NCI-H2107 (cell line): ENCODE results near the gene IL16.

ENCODE experiments used
- DNase-seq: peaks from one replicate; lab custom pipeline; 2025; lab: John Stamatoyannopoulos, UW

Gene IL16

DNA sequence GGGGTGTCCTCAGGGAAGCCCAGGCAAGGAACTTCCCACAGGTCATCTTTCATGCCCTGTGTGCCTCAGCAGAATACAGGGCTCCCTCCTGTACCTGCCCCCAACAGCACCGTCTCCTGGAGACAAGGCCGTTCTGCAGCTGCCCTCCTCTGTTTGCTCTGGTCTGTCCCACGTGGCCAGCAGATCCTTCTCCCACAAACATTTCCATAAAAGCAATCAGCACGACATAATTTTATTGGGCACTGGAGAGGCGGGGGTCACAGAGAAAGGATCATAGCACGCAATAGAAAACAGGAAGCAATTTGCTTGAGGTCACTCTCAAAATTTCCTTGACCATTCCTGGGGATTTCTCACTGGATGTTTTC lies 97.8 kb downstream of the IL16 start:
- DNase-seq, result no peak

DNA sequence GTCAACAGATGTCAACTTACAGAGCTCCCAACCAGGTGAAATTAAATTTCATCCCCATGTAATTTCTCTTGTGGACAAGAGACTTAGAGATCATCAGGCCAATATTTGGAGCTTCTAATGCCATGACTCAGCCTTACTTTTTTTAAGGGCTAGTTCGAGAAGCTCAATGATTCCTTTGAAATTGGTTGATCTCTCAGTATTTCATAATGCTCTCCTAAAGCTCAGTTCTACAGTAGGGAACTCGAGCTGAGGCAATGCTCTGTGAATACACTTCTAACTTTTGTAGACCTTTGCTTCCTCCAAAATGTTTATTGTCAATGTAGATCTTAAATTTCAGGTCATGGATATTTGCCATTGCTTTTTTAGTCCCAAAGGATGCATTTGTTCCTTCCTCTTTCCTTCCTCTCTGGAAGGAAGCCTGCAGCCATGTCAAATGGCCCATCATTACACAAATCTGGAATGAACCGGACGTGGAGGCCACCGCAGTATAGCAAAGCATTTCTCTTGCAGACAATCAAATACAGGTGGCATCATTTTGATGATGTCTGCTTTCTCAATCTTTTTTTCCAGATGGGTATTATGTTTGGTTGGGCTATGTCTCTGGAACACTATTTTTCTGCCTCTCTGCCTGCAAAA lies 98.9 kb downstream of the IL16 start:
- DNase-seq, result no peak

DNA sequence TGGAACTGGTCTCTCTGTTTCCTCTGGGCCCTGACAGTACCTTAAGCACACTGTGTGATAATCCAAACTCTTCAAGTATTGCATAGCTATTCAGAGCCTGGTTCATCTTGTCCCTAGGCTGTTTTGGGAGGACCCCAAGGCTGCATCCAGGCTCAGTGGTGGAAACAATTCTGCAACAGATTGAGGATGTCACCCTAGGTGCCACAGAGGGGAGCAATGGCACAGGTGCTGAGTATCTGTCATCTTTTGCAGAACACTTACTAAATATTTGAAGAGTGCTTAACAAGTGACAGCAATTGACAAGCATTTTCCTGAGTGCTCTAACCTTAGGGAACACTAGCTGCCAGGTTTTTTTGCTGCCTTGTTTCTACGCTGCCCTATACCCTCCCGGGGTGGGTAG lies 99.5 kb downstream of the IL16 start:
- no peak for DNase-seq

- no peak for DNase-seq
Observed at GRCh38 chr15:81296673-81297072, 100.0 kb downstream of the IL16 start.

GRCh38 chr15:81297147-81297572 lies 100.5 kb downstream of the IL16 start:
- DNase-seq, result no peak

DNA sequence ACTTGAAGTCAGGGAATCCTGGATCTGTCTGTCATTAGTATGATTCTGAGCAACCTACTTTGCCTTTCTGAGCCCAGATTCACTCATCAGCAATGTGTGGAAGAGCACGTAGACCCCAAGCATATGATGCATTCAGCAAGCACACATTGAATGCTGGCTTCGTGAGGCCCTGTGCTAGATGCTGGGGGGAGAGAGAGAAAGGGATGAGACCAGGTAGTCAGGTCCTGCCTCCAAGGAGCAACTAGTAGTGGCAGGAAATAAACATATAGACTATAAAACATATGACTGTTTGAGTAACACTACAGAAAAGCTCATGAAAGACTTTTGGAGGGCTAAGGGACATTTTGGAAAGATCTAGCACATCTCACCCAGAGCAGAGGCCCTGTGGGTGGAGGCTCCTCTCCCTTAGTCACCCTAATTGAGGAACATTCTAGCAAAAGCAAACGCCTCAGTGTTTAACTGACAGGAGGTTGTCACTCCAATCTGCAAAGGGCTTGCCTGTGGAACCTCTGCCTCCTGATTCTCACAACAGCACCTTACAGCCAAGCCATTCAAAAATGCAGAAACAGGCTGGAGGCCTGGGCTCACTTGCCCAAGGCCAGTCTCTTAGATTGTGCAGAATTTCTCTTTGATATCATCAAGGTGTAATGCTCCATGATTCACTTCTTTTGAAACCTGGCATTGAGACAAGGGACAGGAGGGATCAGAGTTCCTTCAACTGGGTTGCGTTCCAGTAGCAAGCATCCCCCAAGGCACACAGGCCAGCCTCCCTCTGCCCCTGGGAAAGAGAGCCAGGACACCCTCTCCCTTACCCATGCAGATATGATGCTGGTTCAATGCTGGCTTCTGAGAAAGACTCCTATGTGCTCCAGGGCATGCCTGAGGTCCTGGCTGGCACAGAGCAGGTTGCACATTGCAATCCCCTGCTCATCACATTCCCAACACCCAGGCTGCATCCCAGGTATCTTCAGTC lies 101.2 kb downstream of the IL16 start:
- no peak for DNase-seq

DNA sequence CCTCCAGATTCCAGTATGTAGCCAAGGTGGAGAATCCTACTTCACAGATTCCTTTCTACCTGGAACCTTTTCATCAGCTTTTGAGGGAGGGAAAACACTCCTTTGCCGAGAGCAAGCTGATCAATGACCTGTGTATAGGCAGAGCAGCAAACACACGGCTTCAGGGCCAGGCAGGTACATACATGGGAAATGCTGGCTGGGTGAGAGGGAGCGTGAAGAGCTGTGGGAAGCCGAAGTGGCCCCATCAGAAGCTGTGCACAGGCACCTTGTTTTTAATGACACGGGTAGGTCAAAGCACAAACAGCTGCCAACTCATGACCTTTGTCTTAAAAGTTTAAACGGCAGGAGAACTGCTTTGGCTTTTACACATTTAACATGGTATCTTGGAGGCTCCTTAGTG lies 101.9 kb downstream of the IL16 start:
- no peak for DNase-seq

DNA sequence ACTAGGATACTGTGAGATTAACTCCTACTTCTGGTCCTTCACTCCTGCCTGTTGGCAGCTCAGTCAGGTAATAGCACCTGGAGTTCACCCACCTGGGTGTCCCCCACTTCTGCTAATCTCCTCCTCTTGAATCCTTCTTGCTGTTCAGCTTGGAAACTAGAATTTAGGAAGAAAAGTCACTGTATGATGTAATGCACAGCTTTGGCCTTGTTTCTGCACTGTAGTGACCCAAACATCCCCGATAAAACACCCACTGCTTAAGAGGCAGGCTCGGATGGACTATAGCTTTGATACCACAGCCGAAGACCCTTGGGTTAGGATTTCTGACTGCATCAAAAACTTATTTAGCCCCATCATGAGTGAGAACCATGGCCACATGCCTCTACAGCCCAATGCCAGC lies 102.5 kb downstream of the IL16 start:
- DNase-seq, result no peak

DNA sequence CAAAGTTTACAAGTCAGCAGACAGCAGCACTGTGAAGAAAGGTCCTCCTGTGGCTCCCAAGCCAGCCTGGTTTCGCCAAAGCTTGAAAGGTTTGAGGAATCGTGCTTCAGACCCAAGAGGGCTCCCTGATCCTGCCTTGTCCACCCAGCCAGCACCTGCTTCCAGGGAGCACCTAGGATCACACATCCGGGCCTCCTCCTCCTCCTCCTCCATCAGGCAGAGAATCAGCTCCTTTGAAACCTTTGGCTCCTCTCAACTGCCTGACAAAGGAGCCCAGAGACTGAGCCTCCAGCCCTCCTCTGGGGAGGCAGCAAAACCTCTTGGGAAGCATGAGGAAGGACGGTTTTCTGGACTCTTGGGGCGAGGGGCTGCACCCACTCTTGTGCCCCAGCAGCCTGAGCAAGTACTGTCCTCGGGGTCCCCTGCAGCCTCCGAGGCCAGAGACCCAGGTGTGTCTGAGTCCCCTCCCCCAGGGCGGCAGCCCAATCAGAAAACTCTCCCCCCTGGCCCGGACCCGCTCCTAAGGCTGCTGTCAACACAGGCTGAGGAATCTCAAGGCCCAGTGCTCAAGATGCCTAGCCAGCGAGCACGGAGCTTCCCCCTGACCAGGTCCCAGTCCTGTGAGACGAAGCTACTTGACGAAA lies 103.1 kb downstream of the IL16 start:
- DNase-seq, result no peak

- no peak for DNase-seq
Observed at GRCh38 chr15:81301385-81301784, 104.7 kb downstream of the IL16 start.

- no peak for DNase-seq
Observed at GRCh38 chr15:81301815-81302399, 105.2 kb downstream of the IL16 start.

- DNase-seq, result no peak
Observed at GRCh38 chr15:81302701-81303109, 106.0 kb downstream of the IL16 start.

- no peak for DNase-seq
Observed at GRCh38 chr15:81303244-81304225, 106.9 kb downstream of the IL16 start.

- DNase-seq, result no peak
Observed at GRCh38 chr15:81304226-81304625, 107.5 kb downstream of the IL16 start.

- no peak for DNase-seq
Observed at GRCh38 chr15:81308260-81308659, 111.6 kb downstream of the IL16 start.

DNA sequence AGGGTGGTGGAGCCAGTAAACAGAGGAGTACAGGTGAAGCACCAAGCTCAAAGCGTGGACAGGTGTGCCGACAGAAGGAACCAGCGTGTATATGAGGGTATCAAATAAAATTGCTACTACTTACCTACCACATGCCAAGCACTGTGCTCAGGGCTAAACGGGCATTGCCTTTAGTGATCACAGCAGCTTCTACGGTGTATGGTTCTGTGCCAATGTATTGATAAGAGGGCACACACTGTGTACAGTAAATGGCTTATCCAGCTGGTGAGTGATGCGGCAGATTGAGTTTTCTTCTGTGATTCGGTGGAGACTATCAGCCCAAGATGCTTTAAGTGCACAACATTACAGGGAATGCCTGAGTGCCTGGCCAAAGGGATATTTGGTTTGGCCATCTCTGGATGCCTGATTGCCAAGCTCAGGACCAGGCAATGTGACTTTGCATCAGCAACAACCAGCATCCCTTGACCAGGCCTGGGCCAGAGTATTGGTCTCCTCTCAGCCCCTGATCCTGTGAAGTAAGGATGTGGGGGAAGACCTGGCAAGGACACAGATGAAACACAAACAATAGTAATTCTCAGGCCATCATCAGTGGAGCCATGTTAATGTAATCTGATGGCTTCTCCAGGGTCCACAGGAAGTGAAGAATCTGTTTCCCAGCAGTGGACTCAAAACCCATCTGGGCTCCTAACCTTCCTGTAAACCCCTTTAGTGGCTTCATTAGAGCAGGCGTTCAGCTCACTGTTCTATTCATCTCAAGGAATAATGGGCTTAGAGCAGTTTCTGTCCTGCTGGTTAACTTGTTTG lies 113.2 kb downstream of the IL16 start:
- no peak for DNase-seq

DNA sequence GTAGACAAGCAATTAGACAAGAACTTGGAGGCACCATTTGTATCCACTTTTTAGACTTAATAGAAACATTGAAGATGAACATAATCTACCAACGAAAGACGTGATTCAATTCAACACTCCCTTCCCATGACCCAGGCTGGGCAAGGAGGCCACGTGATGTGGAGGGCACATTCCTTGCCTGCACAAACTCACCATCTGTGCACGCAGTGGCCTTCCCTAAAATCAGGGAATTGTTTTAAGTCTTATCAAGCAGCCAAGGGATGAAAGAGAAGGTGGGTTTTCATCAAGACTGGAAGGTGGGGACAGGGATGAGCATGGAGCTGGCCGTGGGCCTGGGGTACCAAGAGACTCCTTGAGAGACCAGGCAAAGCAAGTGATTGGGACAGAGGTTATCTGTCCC lies 113.8 kb downstream of the IL16 start:
- no peak for DNase-seq

GRCh38 chr15:81311752-81312464 lies 115.2 kb downstream of the IL16 start:
- DNase-seq, result no peak

GRCh38 chr15:81312790-81313543 lies 116.3 kb downstream of the IL16 start:
- no peak for DNase-seq
